GM23338 (cell line): Measurements from ENCODE around the gene TARS3. TPM values are rescaled to one million over a fixed set of nuclear protein-coding genes. Genes with fewer than 3 reads are reported as not detected.

Experiments
- ATAC-seq: fragments of 200-7000 bp; cut with Tn5 transposase; 3 replicates; pipeline ENCODE4 v1.9.1; 2020
- DNase-seq: peaks from one replicate; pipeline ENCODE4 v3.0.0-alpha.2; 2015; ENCODE audit warnings: low spot score
- H2AFZ ChIP-seq: fragments of 200-600 bp; sonication (generic); 2 replicates; pipeline ENCODE4 v1.8.0; 2016; ENCODE audit warnings: antibody characterized with exemption, mild to moderate bottlenecking, moderate library complexity
- H3F3A ChIP-seq: fragments of 200-600 bp; sonication (generic); replicated peaks from 2 replicates; pipeline ENCODE4 v1.8.0; 2017; ENCODE audit warnings: antibody characterized with exemption, mixed run types, low read depth
- H3K27ac ChIP-seq: fragments of 200-600 bp; sonication (generic); 2 replicates; pipeline ENCODE4 v1.6.1; 2016; ENCODE audit warnings: low read depth
- H3K27me3 ChIP-seq: fragments of 200-600 bp; sonication (generic); 2 replicates; pipeline ENCODE4 v1.8.0; 2016; ENCODE audit warnings: mild to moderate bottlenecking, mixed run types, moderate library complexity; ENCODE audit not compliant: insufficient read depth
- H3K36me3 ChIP-seq: fragments of 200-600 bp; sonication (generic); 2 replicates; pipeline ENCODE4 v1.8.0; 2016; ENCODE audit warnings: mild to moderate bottlenecking; ENCODE audit not compliant: insufficient read depth
- H3K4me1 ChIP-seq: fragments of 200-600 bp; sonication (generic); 2 replicates; pipeline ENCODE4 v1.8.0; 2016; ENCODE audit warnings: mild to moderate bottlenecking, moderate library complexity; ENCODE audit not compliant: insufficient read depth
- H3K4me2 ChIP-seq: fragments of 200-600 bp; sonication (generic); 2 replicates; pipeline ENCODE4 v1.7.1; 2017; ENCODE audit warnings: mixed run types
- H3K4me3 ChIP-seq: fragments of 200-600 bp; sonication (generic); 2 replicates; pipeline ENCODE4 v1.6.1; 2016; ENCODE audit warnings: mixed run types
- H3K79me2 ChIP-seq: fragments of 200-600 bp; sonication (generic); replicated peaks from 2 replicates; pipeline ENCODE4 v1.8.0; 2017; ENCODE audit warnings: mild to moderate bottlenecking; ENCODE audit not compliant: insufficient read depth
- H3K9me2 ChIP-seq: fragments of 200-600 bp; sonication (generic); 2 replicates; pipeline ENCODE4 v1.8.0; 2017; ENCODE audit not compliant: insufficient read depth
- H4K20me1 ChIP-seq: fragments of 200-600 bp; sonication (generic); replicated peaks from 2 replicates; pipeline ENCODE4 v1.8.0; 2017; ENCODE audit warnings: mild to moderate bottlenecking; ENCODE audit not compliant: insufficient read depth
- H3K27ac Mint-ChIP-seq: 2 replicates; pipeline ENCODE4 v1.8.0; 2020; ENCODE audit warnings: inconsistent platforms, mild to moderate bottlenecking, moderate library complexity, mixed read lengths
- H3K27me3 Mint-ChIP-seq: 3 replicates; pipeline ENCODE4 v1.8.0; 2022; ENCODE audit warnings: low read depth, mild to moderate bottlenecking, moderate library complexity, mixed read lengths, inconsistent platforms; ENCODE audit not compliant: insufficient read depth, poor library complexity
- H3K36me3 Mint-ChIP-seq: 3 replicates; pipeline ENCODE4 v1.8.0; 2021; ENCODE audit warnings: low read depth, mild to moderate bottlenecking, inconsistent platforms, moderate library complexity, mixed read lengths
- H3K4me1 Mint-ChIP-seq: 3 replicates; pipeline ENCODE4 v1.8.0; 2020; ENCODE audit warnings: mild to moderate bottlenecking, inconsistent platforms, mixed read lengths
- H3K4me3 Mint-ChIP-seq: 3 replicates; pipeline ENCODE4 v1.8.0; 2021; ENCODE audit warnings: moderate library complexity, mild to moderate bottlenecking, inconsistent platforms, mixed read lengths
- H3K9me3 Mint-ChIP-seq: 3 replicates; pipeline ENCODE4 v1.8.0; 2020; ENCODE audit warnings: moderate library complexity, mild to moderate bottlenecking, inconsistent platforms, mixed read lengths
- EZH2 ChIP-seq: fragments of 200-600 bp; sonication (generic); IDR thresholded peaks from one replicate; pipeline ENCODE4 v1.8.0; 2017; ENCODE audit warnings: antibody characterized with exemption, mild to moderate bottlenecking, low read depth; ENCODE audit not compliant: unreplicated experiment
- EZH2phosphoT487 ChIP-seq: fragments of 200-600 bp; sonication (generic); IDR thresholded peaks from one replicate; pipeline ENCODE4 v1.8.1; 2018; ENCODE audit warnings: antibody characterized with exemption; ENCODE audit not compliant: unreplicated experiment
- NANOG ChIP-seq: IDR thresholded peaks from 2 replicates; pipeline ENCODE4 v1.6.1; 2016; ENCODE audit warnings: antibody characterized with exemption, borderline replicate concordance
- ZNF114 ChIP-seq: fragments of 250-450 bp; sonication (Bioruptor Pico); IDR thresholded peaks from 2 replicates; pipeline ENCODE4 v1.5.0; 2020; ENCODE audit warnings: mild to moderate bottlenecking, moderate library complexity
- ZNF331 ChIP-seq: fragments of 250-450 bp; sonication (Bioruptor Pico); IDR thresholded peaks from 2 replicates; pipeline ENCODE4 v1.5.0; 2020; ENCODE audit warnings: low read depth, mild to moderate bottlenecking, moderate library complexity
- polyA plus RNA-seq: library from polyadenylated mRNA; unstranded; fragments of >200 nt; fragmentation: Nextera tagmentation; extraction: Ambion mirVana; gene quantifications from 2 replicates; pipeline ENCODE4 v1.2.1, GENCODE V29; 2016
- total RNA-seq: library from RNA; depleted of rRNA; stranded (reverse); fragments of >200 nt; shearing (Covaris generic); gene quantifications from 2 replicates; pipeline ENCODE4 v1.2.3, GENCODE V29; 2014
- TF ChIP-seq, protein P1 (sequence below): fragments of 250-450 bp; sonication (Bioruptor Pico); IDR thresholded peaks from 2 replicates; pipeline ENCODE4 v1.5.0; 2020; ENCODE audit warnings: mild to moderate bottlenecking, moderate library complexity

TARS3 gene
- total and polyA plus RNA-seq, 2 experiments from 2014 or later, result 13.0 to 15.4 TPM

DNA sequence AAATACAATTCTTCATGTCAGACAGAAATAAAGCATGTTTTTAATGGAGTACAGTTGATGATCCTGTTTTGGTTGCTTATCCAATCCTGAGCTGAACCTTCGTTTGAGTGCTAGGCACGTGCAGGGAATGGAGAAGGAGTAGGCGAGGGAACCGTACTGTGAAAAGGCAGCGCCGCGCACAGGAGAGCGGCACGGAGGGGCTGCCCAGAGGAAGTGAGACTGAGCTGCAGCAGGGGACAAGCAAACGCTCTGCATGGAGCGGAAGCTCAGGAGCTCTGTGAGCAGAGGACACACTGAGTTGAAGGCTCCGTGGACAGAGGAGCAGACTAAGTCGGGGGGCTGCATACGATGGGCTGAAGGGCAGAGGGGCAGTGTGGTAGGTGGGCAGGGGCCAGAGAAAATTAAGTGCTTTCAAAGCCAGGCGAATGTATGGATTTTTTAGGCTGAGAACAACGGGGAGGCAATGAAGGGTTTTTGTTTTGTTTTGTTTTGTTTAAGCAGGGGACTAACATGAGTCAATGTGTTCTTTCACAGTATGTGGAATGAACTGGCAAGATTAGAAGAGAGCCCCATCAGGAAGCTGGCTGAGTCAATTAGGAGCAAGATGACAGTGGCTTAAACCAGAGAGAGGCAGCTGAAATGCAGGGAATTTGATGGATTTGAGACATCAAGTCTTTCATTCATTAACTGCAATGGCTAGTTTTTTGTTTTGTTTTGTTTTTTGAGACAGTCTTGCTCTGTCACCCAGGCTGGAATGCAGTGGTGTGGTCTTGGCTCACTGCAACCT is 48.3 kb downstream of the TARS3 start:
- Histone ChIP-seq H3K79me2 (no peaks in the 10 kb centered on the region), H3K4me3 (no peak overlapping the region), H2AFZ (no peak overlapping the region), H3F3A (no peaks in the 10 kb centered on the region), H3K36me3 (no peaks in the 10 kb centered on the region; the same call in 1 of the 2 replicates), H4K20me1 (no peaks in the 10 kb centered on the region), H3K27me3 (no peaks in the 10 kb centered on the region), H3K27ac (no peak overlapping the region), H3K4me1 (no peaks in the 10 kb centered on the region), H3K4me2 (no peak overlapping the region), H3K9me2 (no peaks in the 10 kb centered on the region)
- H3K9me3 Mint-ChIP-seq, result no peaks in the 10 kb centered on the region; the same call in 2 of the 3 replicates
- TF ChIP-seq ZNF331 (CRISPR knock-in tag) (no peak), ZNF114 (CRISPR knock-in tag) (no peak), EZH2 (no peak), EZH2phosphoT487 (no peak), NANOG (no peak)
- TF ChIP-seq, protein P1, sequence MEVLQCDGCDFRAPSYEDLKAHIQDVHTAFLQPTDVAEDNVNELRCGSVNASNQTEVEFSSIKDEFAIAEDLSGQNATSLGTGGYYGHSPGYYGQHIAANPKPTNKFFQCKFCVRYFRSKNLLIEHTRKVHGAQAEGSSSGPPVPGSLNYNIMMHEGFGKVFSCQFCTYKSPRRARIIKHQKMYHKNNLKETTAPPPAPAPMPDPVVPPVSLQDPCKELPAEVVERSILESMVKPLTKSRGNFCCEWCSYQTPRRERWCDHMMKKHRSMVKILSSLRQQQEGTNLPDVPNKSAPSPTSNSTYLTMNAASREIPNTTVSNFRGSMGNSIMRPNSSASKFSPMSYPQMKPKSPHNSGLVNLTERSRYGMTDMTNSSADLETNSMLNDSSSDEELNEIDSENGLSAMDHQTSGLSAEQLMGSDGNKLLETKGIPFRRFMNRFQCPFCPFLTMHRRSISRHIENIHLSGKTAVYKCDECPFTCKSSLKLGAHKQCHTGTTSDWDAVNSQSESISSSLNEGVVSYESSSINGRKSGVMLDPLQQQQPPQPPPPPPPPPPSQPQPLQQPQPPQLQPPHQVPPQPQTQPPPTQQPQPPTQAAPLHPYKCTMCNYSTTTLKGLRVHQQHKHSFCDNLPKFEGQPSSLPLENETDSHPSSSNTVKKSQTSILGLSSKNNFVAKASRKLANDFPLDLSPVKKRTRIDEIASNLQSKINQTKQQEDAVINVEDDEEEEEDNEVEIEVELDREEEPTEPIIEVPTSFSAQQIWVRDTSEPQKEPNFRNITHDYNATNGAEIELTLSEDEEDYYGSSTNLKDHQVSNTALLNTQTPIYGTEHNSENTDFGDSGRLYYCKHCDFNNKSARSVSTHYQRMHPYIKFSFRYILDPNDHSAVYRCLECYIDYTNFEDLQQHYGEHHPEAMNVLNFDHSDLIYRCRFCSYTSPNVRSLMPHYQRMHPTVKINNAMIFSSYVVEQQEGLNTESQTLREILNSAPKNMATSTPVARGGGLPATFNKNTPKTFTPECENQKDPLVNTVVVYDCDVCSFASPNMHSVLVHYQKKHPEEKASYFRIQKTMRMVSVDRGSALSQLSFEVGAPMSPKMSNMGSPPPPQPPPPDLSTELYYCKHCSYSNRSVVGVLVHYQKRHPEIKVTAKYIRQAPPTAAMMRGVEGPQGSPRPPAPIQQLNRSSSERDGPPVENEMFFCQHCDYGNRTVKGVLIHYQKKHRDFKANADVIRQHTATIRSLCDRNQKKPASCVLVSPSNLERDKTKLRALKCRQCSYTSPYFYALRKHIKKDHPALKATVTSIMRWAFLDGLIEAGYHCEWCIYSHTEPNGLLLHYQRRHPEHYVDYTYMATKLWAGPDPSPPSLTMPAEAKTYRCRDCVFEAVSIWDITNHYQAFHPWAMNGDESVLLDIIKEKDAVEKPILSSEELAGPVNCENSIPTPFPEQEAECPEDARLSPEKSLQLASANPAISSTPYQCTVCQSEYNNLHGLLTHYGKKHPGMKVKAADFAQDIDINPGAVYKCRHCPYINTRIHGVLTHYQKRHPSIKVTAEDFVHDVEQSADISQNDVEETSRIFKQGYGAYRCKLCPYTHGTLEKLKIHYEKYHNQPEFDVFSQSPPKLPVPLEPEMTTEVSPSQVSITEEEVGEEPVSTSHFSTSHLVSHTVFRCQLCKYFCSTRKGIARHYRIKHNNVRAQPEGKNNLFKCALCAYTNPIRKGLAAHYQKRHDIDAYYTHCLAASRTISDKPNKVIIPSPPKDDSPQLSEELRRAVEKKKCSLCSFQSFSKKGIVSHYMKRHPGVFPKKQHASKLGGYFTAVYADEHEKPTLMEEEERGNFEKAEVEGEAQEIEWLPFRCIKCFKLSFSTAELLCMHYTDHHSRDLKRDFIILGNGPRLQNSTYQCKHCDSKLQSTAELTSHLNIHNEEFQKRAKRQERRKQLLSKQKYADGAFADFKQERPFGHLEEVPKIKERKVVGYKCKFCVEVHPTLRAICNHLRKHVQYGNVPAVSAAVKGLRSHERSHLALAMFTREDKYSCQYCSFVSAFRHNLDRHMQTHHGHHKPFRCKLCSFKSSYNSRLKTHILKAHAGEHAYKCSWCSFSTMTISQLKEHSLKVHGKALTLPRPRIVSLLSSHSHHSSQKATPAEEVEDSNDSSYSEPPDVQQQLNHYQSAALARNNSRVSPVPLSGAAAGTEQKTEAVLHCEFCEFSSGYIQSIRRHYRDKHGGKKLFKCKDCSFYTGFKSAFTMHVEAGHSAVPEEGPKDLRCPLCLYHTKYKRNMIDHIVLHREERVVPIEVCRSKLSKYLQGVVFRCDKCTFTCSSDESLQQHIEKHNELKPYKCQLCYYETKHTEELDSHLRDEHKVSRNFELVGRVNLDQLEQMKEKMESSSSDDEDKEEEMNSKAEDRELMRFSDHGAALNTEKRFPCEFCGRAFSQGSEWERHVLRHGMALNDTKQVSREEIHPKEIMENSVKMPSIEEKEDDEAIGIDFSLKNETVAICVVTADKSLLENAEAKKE (CRISPR knock-in tag), result no peak
- DNase-seq (peak; percentile 37), ATAC-seq (peak; percentile 72)
- H3K27ac Mint-ChIP-seq, result no peak overlapping the region
- H3K36me3 Mint-ChIP-seq, result no peaks in the 10 kb centered on the region; the same call in 2 of the 3 replicates
- H3K4me1 Mint-ChIP-seq, result peaks cover 7% of the 10 kb centered on the region
- peaks cover 5% of the 10 kb centered on the region for H3K27me3 Mint-ChIP-seq
- H3K4me3 Mint-ChIP-seq, result no peak overlapping the region
